GM08714 (cell line): ENCODE measurements around the gene FAHD2A.
"Not testable (repeated sequence)": the region's sequence is repeated elsewhere in the genome, so short reads cannot be mapped to it uniquely, and the experiment has no call there.

Experiments
- H3K4me3 ChIP-seq: fragments of 200-500 bp; sonication (Bioruptor generic); 2 replicates; pipeline ENCODE4 v1.5.1; 2014; ENCODE audit warnings: mild to moderate bottlenecking, low read length, inconsistent platforms
- ZNF274 ChIP-seq: IDR thresholded peaks from 2 replicates; pipeline ENCODE4 v1.6.1; 2012; ENCODE audit warnings: mild to moderate bottlenecking, low read depth, low read length

Gene FAHD2A

GRCh38 chr2:95402370-95403203 is at the start of gene FAHD2A:
Gene FAHD2A (plus strand): TSS chr2:95402708. CDS start chr2:95405559, 2,851 bp downstream.
- H3K4me3 ChIP-seq: peak within 1 kb of the TSS; percentile 81
- TF ChIP-seq ZNF274: no peak

DNA sequence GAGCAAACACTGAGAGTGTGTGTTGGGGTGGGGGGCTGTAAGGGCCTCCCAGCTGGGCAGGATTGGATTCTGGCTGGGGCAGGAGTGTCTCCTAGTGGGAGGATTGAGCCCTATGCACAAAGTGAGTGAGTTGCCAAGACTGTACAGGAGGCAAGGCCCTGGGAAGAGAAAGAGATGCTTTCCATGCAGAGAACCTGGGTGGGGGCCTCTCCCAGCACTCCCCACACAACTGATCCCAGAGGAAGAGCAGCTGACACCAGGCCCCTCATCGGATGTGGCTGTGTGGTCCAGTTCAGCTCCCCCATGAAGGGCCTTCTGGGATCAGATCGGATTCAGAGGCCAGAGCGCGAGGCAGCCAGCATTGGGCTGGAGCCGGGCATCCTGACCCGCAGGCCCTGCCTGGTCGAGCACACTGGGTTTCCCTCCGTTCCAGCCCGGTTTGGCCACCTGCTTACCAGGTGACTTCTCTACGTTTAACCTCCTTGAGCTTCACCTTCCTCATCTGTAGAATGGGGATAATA is 49.4 kb upstream of the FAHD2A start:
- TF ChIP-seq ZNF274: no peak
- no peak overlapping the region for H3K4me3 ChIP-seq

DNA sequence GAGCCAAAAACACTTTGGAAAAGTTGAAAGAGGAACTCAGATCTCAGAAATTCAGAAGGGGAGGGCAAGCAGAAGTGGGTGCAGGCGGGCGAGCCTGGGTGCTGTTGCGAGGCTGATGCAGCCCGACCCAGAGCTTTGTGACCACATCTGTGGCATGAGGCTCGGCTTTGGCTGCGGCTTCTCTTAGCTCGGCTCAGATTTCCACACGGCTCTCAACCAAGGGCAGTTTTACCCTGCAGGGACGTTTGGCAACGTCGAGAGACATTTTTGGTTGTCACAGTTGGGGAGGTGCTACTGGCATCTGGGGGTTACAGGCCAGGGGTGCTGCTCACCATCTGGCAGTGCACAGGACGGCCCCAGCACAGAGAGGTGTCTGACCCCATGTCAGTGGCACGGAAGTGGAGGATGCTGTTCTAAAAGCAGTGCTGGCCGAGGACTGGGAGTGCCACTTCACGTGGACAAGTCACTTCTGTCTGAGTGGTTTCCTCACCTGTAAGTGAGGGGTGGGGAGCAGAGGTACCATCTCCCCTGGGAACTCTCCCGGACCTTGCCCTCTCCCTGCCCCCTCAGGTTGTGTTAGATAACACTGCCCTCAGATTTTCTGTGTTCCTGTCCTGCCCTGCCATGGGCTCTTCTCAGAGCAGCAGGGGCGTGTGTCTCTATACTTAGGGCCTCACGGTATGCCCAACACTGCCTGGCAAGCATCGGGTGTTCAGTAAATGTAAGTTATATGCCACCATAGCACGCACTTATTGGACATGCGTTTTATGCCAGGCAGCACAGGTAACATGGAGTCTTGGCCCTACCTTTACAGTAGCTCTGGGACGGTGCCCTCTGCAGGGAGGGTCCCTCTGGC is 48.7 kb upstream of the FAHD2A start:
- no peak for TF ChIP-seq ZNF274
- no peak overlapping the region for H3K4me3 ChIP-seq

GRCh38 chr2:95354469-95354901 is 48.0 kb upstream of the FAHD2A start:
- TF ChIP-seq ZNF274: no peak
- no peak overlapping the region for H3K4me3 ChIP-seq

- no peak for TF ChIP-seq ZNF274
- no peak overlapping the region for H3K4me3 ChIP-seq
Observed at GRCh38 chr2:95354925-95355324, 47.6 kb upstream of the FAHD2A start.

- H3K4me3 ChIP-seq: not testable (repeated sequence)
Observed at GRCh38 chr2:95355486-95355885, 47.0 kb upstream of the FAHD2A start.

GRCh38 chr2:95356821-95357700 is 45.4 kb upstream of the FAHD2A start:
- TF ChIP-seq ZNF274: no peak

GRCh38 chr2:95357717-95358280 is 44.7 kb upstream of the FAHD2A start:
- no peak for TF ChIP-seq ZNF274
- H3K4me3 ChIP-seq: no peak overlapping the region

More at GRCh38 chr2:95356821-95357700, 45.4 kb upstream of the FAHD2A start:
- no peak overlapping the region for H3K4me3 ChIP-seq

GRCh38 chr2:95359031-95359430 is 43.5 kb upstream of the FAHD2A start:
- no peak for TF ChIP-seq ZNF274
- no peak overlapping the region for H3K4me3 ChIP-seq

DNA sequence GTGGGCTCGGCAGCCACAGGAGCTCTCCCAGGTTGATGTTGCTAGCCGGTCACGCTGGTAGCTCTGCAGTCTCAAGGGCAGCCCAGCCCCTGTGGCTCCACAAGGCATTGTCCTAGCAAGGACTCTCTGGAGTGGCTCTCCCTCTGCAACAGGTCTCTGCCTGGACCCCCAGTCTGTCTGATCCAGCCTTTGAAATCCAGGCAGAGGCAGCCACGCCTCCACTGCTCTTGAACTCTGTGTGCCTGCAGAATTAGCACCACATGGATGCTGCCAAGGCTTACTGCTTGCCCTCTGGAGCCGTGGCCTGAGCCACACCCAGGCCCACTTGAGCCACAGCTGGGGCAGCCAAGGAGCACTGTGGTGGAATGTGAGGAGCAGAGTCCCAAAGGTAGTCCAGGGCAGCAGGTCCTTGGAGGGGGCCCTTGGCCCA is 43.0 kb upstream of the FAHD2A start:
- no peak overlapping the region for H3K4me3 ChIP-seq
- TF ChIP-seq ZNF274: no peak

DNA sequence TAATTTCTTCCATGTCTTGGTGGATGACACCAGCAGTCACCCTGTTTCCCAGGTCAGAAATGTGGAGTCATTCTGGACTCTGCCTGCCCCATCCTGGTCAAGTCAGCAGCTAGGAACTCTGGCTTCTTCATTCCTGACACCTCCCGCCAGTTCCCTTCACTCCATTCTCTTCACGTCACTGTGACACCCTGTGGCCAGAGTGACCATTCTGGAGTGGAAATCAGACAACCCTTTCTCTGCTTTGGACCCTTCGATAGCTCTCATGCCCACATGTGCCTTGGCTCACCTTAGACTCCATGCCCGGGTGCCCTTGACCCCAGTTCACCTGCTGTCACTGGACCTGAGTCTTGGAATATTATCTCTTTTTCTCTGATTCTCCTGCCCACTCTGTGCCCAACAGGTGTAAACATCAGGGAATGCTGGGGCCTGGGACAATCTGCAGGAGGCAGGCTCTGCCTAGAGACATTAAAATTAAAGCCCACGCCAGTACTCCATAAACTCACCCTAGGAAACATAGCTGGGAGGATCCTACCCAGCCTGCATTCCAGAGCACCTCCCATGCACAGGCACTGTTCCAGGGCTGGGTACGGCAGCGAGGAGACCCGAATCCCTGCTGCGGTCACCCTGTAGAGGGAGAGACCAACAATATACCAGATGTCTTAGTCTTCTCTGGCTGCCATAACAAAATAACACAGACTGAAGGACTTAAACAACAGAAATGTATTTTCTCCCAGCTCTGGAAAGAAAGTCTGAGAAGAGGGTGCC is 41.1 kb upstream of the FAHD2A start:
- no peak overlapping the region for H3K4me3 ChIP-seq
- TF ChIP-seq ZNF274: no peak

- H3K4me3 ChIP-seq: no peak overlapping the region
- TF ChIP-seq ZNF274: no peak
Observed at GRCh38 chr2:95362486-95362885, 40.0 kb upstream of the FAHD2A start.

GRCh38 chr2:95366514-95366913 is 36.0 kb upstream of the FAHD2A start:
- H3K4me3 ChIP-seq: no peak overlapping the region
- TF ChIP-seq ZNF274: no peak
